MM.1S (cell line): Measurements from ENCODE around the gene SDSL.

ENCODE experiments used
- EZH2 ChIP-seq: fragments of 300-600 bp; sonication (generic); optimal IDR thresholded peaks from 2 replicates; pipeline ENCODE3; 2017; ENCODE audit warnings: low read depth, mild to moderate bottlenecking, antibody characterized with exemption, low read length, mixed read lengths
- TF ChIP-seq, protein P1 (sequence below): fragments of 300-600 bp; sonication (generic); IDR thresholded peaks from 2 replicates; pipeline ENCODE4 v1.5.1; 2016; ENCODE audit warnings: antibody characterized with exemption, low read length, mixed read lengths

DNA sequence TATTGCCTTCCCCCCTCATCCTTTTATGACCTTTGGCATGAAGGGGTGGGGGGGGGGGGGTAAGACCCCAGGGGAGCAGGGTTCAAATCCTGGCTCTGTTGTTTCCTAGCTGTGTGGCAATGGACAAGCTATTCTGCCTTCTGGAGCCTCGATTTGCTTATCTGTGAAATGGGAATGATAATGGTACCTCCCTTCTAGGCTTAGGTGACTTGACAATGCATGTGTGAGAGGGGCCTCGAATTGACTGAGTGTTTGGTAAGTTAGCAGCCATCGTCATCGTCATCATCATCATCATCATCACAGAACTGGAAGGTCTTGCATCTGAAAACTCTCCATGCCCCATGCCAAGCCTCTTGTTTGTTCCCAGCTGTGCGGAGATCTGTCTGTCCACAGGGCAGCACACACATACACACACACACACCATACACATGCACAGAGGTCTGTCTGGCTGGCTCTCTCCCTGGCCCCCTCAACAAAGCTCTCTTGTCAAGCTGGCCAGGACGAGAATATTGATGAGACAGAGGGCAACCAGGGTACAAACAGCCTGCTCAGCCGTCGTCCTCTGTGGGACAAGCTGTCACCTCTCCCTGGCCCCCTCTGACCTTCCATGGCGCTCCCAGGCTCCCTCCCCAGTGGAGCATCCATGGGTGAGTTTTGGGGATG, 12.6 kb upstream of the SDSL start:
- TF ChIP-seq, protein P1, sequence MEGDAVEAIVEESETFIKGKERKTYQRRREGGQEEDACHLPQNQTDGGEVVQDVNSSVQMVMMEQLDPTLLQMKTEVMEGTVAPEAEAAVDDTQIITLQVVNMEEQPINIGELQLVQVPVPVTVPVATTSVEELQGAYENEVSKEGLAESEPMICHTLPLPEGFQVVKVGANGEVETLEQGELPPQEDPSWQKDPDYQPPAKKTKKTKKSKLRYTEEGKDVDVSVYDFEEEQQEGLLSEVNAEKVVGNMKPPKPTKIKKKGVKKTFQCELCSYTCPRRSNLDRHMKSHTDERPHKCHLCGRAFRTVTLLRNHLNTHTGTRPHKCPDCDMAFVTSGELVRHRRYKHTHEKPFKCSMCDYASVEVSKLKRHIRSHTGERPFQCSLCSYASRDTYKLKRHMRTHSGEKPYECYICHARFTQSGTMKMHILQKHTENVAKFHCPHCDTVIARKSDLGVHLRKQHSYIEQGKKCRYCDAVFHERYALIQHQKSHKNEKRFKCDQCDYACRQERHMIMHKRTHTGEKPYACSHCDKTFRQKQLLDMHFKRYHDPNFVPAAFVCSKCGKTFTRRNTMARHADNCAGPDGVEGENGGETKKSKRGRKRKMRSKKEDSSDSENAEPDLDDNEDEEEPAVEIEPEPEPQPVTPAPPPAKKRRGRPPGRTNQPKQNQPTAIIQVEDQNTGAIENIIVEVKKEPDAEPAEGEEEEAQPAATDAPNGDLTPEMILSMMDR = no peak
- TF ChIP-seq EZH2 = no peak
